GM18505 (cell line): ENCODE measurements around the gene AHNAK2.

Experiments used
- ATAC-seq: cut with Tn5 transposase; IDR thresholded peaks from one replicate; pipeline ENCODE4 v1.9.1; 2021; ENCODE audit not compliant: unreplicated experiment
- POLR2A ChIP-seq: IDR thresholded peaks from 4 replicates; pipeline ENCODE4 v1.6.1; 2011; ENCODE audit warnings: borderline replicate concordance; ENCODE audit not compliant: insufficient read depth, insufficient read length; ENCODE audit errors: extremely low read depth

AHNAK2 gene

GRCh38 chr14:104900639-104901512 lies 77.3 kb downstream of the AHNAK2 start:
- ATAC-seq, result no peak
- TF ChIP-seq POLR2A, result no peak

- no peak for ATAC-seq
Measured at GRCh38 chr14:104899781-104900180, 78.4 kb downstream of the AHNAK2 start.

DNA sequence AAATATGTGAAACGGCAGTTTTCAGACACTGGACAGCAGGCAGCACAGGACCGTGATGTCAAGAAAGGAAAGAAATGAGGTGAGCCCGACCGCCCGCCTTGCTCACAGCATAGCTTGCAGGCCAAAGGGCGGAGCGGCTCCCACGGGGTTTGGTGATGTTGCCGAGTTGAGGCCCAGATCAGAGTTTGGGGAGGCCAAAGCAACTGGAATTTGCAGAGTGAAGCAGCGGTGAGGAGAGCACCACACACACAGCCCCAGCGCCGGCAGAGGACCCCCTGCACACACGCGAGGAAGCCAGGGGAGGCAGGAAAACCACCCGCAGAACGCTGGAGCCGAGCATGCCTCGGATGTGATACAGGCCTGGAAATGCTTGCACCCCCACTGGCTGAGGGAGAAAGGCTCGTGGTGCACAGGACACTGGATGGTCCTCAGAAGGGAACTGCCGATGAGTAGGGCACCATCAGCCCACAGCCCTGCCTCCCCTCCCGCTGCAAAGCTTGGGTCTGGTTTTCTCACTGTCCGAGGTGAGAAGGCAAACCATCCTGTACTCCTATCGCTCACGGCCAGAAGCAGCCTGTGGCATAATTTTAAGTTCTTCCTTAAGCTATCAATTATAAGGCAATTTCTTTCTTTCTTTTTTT lies 79.2 kb downstream of the AHNAK2 start:
- TF ChIP-seq POLR2A, result no peak
- no peak for ATAC-seq

More at GRCh38 chr14:104899781-104900180, 78.4 kb downstream of the AHNAK2 start:
- no peak for TF ChIP-seq POLR2A

DNA sequence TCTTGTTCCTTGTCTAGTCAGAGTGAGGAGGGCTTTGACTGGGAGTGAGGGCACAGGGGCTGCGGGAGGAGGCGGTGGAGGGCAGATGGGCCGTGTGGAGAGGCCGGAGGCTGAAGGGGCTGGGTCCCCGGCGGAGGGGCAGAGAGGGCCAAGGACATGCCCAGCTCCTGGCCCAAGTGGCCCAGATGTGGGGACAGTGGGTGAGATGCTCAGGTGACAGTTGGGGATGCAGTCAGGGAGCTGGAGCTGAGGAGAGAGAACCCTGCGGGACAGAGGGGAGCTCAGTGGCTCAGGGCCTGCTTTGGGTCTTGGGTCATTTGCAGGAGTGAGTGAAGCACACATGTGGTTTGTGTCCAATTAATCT lies 80.0 kb downstream of the AHNAK2 start:
- ATAC-seq, result no peak
- no peak for TF ChIP-seq POLR2A

DNA sequence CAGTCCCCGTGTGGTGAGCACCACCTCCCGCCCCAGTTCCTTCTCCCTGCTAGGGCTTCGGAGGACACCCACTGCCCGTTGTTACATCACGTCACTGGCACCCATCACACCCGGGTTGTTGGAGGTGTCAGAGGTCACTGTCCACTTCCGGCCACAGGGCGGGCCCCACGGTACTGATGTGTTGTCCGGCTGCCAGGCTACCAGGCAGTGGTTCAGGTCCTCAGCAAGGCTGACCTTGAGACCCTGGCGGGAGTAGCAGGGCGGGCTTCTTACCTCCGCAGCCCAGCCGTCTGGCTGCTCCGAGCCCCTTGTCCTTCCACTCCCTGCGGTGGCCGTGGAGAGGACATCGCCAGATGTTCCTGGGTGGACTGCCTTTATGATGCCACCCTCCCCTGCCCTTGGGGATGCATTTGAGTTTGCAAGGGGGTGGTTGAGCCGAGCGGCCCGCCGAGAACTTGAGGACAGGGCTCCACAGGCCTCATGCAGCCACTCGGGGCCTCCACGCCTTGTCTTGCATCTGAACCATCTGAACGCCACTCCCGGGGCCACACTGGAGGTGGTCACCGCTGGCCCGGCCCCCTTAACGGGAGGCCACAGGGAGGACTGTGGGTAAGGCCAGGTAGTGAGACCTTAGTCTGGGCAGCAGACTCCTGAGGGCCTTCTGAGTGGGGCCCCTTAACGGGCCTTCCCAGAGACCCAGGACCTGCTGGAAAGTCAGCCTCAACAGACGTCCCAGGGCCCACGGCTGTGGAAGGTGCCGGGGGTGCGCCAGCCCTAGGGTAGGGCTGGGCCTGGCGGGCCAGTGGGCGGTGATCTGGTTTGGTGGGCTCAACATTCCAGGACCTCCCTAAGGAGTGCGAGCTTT lies 80.6 kb downstream of the AHNAK2 start:
- TF ChIP-seq POLR2A, result no peak
- ATAC-seq, result no peak

DNA sequence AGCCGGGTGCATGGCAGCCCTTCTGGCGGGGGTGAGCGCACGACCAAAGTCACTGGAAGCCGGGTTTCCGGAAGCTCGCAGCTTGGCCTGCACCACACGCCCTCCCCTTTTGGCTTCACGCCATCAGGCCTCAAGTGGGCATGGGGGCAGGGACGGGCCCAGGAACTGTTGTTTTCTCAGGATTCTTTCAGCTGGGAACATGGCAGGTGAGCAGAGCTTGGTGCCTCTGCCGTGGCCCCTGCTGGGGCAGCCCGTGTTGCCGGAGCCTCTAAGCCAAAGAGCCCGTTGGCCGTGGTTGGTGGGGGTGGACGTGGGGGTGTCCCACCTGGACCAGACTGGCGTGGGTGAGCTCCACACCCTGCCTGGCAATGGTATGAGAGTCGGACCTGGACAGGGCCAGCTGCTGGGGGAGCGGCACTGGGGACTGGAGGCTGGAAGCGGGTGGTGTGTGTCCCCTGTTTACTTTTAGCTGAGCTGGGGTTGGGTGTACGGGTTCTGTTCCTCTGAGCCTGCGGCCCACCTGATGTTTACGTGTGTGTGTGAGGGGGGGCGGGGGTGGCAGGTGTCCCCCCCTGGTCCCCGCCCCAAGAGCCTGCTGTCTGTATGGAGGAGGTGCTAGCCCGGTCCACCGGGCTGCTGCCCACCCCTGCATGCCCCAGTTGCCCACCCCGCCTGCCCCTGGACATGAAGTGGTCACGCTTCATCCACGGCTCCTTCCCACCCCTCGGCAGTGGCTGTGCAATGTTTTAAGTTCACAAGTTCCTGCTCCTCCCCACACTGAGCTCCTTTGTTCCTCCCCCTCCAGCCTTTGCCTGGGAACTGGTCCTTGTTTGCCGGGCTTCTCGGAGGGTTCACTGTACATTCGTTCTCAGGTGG lies 82.2 kb downstream of the AHNAK2 start:
- no peak for ATAC-seq

DNA sequence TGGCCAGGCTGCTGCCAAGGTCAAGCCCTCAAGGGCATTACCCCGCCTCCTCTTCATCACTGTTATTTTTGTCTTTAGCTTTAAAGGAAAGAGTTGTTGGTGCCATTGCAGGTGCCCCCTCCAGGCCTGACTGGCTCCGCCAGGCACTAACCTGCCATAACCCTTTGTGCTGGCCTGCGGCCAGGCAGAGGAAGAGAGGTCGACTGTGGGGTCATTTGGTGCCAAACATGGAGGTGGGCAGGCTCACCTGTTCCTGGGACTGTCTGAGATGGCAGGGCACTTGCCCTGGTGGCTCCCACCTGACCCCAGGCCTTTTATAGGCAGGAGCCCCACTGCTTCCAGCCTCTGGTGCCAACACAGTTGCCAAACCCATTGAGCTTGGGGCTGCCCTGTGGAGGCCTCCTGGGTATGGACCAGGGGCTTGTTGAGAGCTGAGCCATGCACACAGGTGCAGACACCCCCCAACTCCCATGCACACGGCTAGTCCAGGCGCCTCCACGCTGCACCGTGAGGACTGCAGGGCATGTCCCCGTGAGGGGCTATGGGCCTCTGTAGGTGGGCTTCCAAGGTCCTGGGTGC lies 82.9 kb downstream of the AHNAK2 start:
- ATAC-seq, result no peak
- TF ChIP-seq POLR2A, result no peak

More for the DNA sequence above, 82.2 kb downstream of the AHNAK2 start:
- no peak for TF ChIP-seq POLR2A

DNA sequence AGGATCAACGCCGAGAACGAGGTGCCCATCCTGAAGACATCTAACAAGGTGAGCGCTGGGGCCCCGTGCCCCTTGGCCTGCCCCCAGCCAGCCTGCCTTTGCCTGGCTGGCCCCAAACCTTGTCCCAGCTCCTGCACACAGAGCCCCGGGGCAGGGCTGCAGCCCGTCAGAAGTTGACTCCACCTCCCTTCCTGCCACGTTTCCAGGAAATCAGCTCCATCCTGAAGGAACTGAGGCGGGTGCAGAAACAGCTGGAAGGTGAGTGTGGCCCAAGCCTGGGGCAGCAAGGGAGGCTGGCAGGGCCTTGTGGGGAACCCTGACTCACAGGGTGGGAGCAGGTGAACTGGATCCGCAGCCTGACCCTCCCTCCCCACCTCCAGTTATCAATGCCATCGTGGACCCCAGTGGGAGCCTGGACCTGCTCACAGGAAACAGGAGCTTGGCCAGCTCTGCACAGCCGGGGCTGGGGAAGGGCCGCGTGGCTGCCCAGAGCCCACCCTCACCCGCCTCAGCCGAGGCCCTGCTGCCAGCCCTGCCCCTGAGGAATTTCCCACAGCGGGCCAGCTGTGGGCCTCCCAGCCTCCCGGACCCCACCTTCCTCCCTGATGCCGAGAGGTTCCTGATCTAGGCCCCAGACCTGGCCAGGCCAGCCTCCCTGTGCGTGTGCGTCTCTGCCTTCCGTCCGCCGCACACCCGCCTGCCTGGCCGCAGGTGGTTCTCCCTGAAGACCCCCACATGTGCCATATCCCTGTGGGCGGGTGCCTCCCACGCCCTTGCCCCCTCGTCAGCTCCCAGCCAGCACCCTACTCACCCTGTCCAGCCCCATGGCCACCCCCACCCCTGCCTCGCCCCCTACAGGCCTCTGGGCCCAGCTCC lies 83.6 kb downstream of the AHNAK2 start:
- ATAC-seq, result no peak
- no peak for TF ChIP-seq POLR2A

GRCh38 chr14:104893435-104894207 lies 84.6 kb downstream of the AHNAK2 start:
- ATAC-seq, result no peak
- no peak for TF ChIP-seq POLR2A

- TF ChIP-seq POLR2A, result no peak
- ATAC-seq, result no peak
Measured at GRCh38 chr14:104892531-104893434, 85.4 kb downstream of the AHNAK2 start.
